ENCODE data around the gene SORCS2. TPM values are rescaled to one million over a fixed set of nuclear protein-coding genes. Genes with fewer than 3 reads are reported as not detected.

Gene SORCS2
- total and polyA plus RNA-seq, 12 donors: 0.67 to 15.5 (median 1.3) TPM

DNA sequence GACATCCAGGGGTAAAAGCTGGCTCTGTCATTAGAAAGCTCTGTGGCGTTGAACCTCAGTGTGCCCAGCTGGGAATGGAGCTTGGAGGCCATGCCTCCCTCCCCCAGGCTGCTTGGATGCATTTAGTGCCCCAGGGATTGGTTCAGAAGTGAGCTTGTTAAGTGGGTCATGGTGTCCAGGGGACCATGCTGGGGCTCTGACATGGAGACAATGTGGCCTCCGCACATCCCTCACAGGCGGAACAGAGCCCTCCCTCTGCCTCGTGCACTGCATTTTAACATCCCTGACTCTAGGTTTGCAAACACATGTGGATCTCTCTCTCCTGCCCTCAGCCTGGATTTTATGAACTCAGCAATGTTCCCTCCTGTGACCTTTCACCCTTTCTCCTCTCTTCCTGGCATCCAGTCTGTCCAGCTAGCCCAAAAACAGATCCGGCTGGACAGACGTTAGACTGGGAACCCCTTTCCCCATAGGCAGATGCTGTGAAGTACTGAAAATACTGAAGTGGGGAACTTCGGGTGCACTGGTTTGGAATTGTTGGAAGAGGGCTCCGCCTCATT is 81.5 kb downstream of the SORCS2 start:
- Histone ChIP-seq H3K4me1 (replicated peaks in 1 of 2) (no peaks in the 10 kb centered on the region), H3K27me3 (no peaks in the 10 kb centered on the region), H3K27ac (no peak overlapping the region), H3K36me3 (replicated peaks in 1 of 2) (no peaks in the 10 kb centered on the region), H3K9me3 (replicated peaks in 1 of 3) (no peaks in the 10 kb centered on the region), H3K4me3 (no peak overlapping the region)
- WGBS, 4 donors: 68 to 81% (median 78%) methylated on average over 7 to 8 of the region's 8 CpGs
- DNase-seq: no peak
- TF ChIP-seq CTCF (IDR thresholded peaks at IDR 0.05) (no peak), POLR2A (IDR thresholded peaks at IDR 0.05) (no peak)
- intact Hi-C loops (cut with DNase I): no loop called here

GRCh38 chr4:7275067-7275466 is 82.7 kb downstream of the SORCS2 start:
- no peaks in the 10 kb centered on the region for H3K27me3 ChIP-seq
- no peaks in the 10 kb centered on the region for H3K9me3 ChIP-seq (replicated peaks in 1 of 3)
- no peaks in the 10 kb centered on the region for H3K4me1 ChIP-seq (replicated peaks in 1 of 2)
- WGBS, 4 donors: 85 to 88% (median 86%) methylated on average over 5 of the region's 5 CpGs
- H3K27ac ChIP-seq: no peak overlapping the region
- DNase-seq: no peak
- intact Hi-C loops (cut with DNase I): no loop called here
- TF ChIP-seq CTCF (IDR thresholded peaks at IDR 0.05): no peak
- no peak for TF ChIP-seq POLR2A (IDR thresholded peaks at IDR 0.05)
- no peaks in the 10 kb centered on the region for H3K36me3 ChIP-seq (replicated peaks in 1 of 2)
- no peak overlapping the region for H3K4me3 ChIP-seq

DNA sequence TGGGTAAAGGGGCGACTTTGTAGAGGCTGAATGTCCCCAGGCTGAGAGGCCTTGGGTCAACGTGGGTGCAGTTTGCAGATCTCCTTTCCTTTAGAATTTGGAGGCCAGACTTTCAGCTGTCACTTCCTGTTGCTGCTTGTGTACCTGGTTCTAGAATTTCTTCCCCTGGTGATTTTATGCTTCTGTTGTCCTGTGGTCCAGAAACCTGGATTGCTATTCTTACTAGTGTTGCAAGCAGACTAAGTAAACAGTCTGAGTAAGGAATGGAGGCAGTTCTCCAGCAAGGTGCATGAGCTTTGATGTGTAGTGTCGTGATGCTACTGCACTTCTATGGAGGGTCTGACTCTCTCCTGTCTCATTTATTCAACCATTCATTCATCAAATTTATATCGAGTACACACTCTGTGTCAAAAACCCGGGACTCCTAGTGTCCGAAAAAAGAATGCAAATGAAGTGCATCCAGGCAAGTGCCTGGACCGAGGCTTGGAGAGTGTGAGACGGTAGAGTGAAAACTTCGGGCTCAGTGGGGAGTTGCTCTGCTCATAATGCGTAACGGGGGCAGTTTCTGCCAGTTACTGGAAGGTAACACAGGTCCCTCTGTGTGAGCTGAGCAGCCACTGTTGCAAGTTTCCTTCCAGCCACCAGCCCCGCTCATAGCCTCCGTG is 83.3 kb downstream of the SORCS2 start:
- 70 to 81% (median 80%) methylated on average over 11 to 13 of the region's 13 CpGs for WGBS, 4 donors
- no peak for TF ChIP-seq POLR2A (IDR thresholded peaks at IDR 0.05)
- no peak for TF ChIP-seq CTCF (IDR thresholded peaks at IDR 0.05)
- H3K27me3 ChIP-seq: no peaks in the 10 kb centered on the region
- no peaks in the 10 kb centered on the region for H3K4me1 ChIP-seq (replicated peaks in 1 of 2)
- DNase-seq: no peak
- no peaks in the 10 kb centered on the region for H3K9me3 ChIP-seq (replicated peaks in 1 of 3)
- intact Hi-C loops (cut with DNase I): no loop called here
- no peaks in the 10 kb centered on the region for H3K36me3 ChIP-seq (replicated peaks in 1 of 2)
- H3K4me3 ChIP-seq: no peak overlapping the region
- H3K27ac ChIP-seq: no peak overlapping the region

DNA sequence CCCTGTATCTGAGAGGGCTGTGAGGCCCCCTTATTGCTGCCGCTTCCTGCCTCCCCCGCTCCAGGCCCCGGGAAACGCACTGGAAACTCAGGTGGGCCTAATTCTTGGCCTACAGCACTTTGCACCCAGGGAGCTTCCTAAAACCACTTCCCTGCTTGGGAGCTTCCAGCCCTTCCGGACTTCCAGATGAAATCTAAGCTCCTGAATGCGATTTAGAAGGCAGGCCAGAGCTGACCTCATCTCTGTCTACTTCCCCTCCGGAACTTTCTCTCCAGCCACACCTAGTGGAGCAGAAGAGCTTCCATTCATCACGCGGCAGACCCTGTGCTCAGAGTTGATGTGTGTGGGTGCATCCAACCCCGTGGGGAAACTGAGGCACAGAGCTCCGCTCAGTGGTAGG is 84.2 kb downstream of the SORCS2 start:
- WGBS, 4 donors: 66 to 72% (median 69%) methylated on average over 9 to 11 of the region's 11 CpGs
- intact Hi-C loops (cut with DNase I): no loop called here
- DNase-seq: no peak
- Histone ChIP-seq H3K27ac (no peak overlapping the region), H3K36me3 (replicated peaks in 1 of 2) (no peaks in the 10 kb centered on the region), H3K27me3 (no peaks in the 10 kb centered on the region), H3K4me1 (replicated peaks in 1 of 2) (no peaks in the 10 kb centered on the region), H3K9me3 (replicated peaks in 1 of 3) (no peaks in the 10 kb centered on the region), H3K4me3 (no peak overlapping the region)
- TF ChIP-seq CTCF (IDR thresholded peaks at IDR 0.05) (no peak), POLR2A (IDR thresholded peaks at IDR 0.05) (no peak)
